Ishikawa (cell line): Measurements from ENCODE around the gene SOBP.

Experiments
- EP300 ChIP-seq: IDR thresholded peaks from 2 replicates; pipeline ENCODE4 v1.6.1; 2012; ENCODE audit warnings: borderline replicate concordance
- TF ChIP-seq, protein P1 (sequence below): IDR thresholded peaks from 2 replicates; pipeline ENCODE4 v1.6.1; 2012; ENCODE audit warnings: low read depth, mild to moderate bottlenecking

DNA sequence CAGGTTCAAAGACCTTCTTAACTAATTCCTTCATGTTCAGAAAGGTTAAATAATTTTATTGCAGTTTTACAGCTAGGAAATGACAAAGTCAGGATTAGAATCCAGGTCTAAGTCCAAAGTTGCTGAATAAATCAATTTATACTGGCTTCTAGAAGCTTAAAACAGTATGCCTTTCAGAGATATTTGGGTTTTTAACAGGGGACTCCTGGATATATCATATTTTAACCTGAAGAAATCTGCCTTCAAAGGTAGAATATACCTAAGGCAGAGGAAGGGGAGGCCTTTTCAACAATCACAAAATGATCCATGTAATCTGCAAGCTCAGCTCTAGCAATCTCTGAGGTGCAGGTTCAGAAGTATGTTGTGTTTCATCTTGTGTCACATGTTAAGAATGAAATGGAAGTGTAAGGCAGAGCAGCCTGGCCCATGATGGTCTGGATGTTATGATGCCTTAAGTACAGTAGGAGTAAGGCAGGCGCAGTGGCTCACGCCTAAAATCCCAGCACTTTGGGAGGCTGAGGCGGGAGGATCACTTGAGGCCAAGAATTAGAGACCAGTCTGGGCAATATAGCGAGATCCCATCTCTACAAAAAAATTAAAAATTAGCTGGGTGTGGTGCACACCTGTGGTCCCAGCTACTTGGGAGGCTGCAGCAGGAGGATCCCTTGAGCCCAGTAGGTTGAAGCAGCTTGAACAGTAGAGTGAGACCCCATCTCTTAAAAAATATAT is 123.9 kb downstream of the SOBP start:
- TF ChIP-seq, protein P1, sequence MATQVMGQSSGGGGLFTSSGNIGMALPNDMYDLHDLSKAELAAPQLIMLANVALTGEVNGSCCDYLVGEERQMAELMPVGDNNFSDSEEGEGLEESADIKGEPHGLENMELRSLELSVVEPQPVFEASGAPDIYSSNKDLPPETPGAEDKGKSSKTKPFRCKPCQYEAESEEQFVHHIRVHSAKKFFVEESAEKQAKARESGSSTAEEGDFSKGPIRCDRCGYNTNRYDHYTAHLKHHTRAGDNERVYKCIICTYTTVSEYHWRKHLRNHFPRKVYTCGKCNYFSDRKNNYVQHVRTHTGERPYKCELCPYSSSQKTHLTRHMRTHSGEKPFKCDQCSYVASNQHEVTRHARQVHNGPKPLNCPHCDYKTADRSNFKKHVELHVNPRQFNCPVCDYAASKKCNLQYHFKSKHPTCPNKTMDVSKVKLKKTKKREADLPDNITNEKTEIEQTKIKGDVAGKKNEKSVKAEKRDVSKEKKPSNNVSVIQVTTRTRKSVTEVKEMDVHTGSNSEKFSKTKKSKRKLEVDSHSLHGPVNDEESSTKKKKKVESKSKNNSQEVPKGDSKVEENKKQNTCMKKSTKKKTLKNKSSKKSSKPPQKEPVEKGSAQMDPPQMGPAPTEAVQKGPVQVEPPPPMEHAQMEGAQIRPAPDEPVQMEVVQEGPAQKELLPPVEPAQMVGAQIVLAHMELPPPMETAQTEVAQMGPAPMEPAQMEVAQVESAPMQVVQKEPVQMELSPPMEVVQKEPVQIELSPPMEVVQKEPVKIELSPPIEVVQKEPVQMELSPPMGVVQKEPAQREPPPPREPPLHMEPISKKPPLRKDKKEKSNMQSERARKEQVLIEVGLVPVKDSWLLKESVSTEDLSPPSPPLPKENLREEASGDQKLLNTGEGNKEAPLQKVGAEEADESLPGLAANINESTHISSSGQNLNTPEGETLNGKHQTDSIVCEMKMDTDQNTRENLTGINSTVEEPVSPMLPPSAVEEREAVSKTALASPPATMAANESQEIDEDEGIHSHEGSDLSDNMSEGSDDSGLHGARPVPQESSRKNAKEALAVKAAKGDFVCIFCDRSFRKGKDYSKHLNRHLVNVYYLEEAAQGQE = no peak
- no peak for TF ChIP-seq EP300
